ES-I3 (cell line): ENCODE measurements around the gene ATP8B4.

Source experiments
- H3K36me3 ChIP-seq: 2 replicates; pipeline ENCODE4 v1.6.1; 2013; ENCODE audit warnings: mild to moderate bottlenecking, low read length, control low read depth, moderate library complexity; ENCODE audit not compliant: insufficient read depth
- H3K4me1 ChIP-seq: 2 replicates; pipeline ENCODE4 v1.6.1; 2013; ENCODE audit warnings: mild to moderate bottlenecking, control low read depth, low read length; ENCODE audit not compliant: insufficient read depth
- H3K9ac ChIP-seq: 2 replicates; pipeline ENCODE4 v1.6.1; 2013; ENCODE audit warnings: low read depth, mild to moderate bottlenecking, low read length, moderate library complexity
- H3K9me3 ChIP-seq: 2 replicates; pipeline ENCODE4 v1.6.1; 2013; ENCODE audit warnings: mild to moderate bottlenecking, low read length, moderate library complexity; ENCODE audit not compliant: control insufficient read depth, insufficient read depth

Gene ATP8B4

DNA sequence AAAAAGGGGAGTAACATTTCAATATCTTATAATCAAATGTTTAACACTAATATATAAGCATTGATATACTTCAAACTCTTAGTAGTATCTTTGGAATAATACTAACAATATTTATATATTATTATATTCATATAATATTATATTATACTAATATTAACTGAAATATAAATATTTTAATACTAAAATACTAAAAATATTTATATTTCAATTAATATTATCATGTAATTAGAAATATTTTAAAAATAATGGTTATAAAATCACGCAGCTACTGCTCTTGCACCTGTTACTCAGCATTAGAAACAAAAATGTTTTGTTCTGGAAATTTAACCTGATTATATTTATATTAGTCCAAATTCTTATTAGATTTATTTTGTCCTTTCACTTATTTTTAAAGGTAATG lies 12.6 kb upstream of the ATP8B4 start:
- no peaks in the 10 kb centered on the region for H3K36me3 ChIP-seq
- H3K9ac ChIP-seq: no peak overlapping the region
- no peaks in the 10 kb centered on the region for H3K9me3 ChIP-seq
- no peaks in the 10 kb centered on the region for H3K4me1 ChIP-seq

DNA sequence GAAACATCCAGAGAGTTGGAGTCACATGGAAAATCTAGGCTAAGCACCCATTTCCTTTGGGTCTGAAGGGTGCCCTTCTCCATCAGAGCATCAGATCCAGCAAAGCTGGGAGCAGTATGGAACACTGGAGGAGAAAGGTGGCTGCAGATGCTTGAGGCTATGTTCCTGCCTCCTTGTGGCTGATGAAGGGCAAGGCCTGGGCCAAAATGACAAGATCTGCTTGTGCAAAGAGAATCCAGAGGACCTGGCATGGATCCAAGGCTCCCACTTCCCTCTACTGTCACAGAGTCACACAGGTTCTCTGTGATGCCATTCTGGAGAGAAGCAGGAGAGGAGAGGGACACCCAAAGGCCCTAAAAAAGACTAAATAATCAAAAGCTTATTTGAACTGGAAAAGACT lies 9.2 kb upstream of the ATP8B4 start:
- Histone ChIP-seq H3K4me1 (peaks cover 3% of the 10 kb centered on the region; the same call in 1 of the 2 replicates), H3K9me3 (no peaks in the 10 kb centered on the region; the same call in 1 of the 2 replicates), H3K9ac (no peak overlapping the region), H3K36me3 (no peaks in the 10 kb centered on the region)

DNA sequence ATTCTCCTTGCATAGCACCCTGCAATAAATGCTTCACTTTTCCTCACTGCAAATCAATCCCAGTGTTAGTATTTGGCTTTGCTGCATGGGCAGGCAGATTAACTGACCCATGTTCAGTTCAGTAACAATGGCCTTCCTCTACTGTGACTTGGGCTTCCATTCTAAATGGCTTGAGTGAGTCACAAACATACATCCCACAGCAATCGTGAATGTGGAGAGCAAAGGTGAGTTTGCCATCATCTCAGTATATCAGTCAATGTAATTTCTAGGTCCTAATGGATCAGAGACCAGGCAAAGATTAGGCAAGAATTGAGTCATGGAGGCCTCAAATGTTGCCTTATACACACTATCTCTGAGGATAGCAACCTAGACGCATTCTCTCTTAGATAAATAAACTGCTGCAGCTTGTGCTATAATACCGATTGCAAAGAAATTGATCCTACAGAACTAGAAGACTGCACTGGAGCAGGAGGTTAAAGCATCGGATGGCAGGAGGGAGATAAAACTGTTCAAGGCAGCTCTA lies 8.3 kb upstream of the ATP8B4 start:
- Histone ChIP-seq H3K4me1 (peaks cover 3% of the 10 kb centered on the region; the same call in 1 of the 2 replicates), H3K36me3 (no peaks in the 10 kb centered on the region), H3K9me3 (no peaks in the 10 kb centered on the region; the same call in 1 of the 2 replicates), H3K9ac (no peak overlapping the region)

DNA sequence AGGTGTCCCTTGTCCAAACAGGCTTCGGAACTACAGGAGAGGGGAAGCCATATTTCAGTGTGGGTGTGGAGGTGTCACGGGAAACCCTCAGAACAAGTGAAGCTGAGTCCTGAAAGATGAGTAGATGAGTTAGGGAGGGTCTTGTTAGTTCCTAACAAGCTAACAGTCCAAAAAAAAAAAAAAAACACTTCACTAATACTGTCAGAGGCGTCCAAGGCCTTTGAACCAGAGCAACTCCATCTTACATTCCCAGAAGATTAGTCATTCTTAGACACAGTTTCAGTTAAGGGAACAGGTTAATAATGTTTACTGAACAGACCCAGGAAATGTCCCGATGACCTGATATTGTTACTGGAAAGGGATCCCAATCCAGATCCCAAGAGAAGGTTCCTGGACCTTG lies 7.0 kb upstream of the ATP8B4 start:
- Histone ChIP-seq H3K4me1 (peaks cover 3% of the 10 kb centered on the region; the same call in 1 of the 2 replicates), H3K9me3 (no peaks in the 10 kb centered on the region; the same call in 1 of the 2 replicates), H3K9ac (no peak overlapping the region), H3K36me3 (no peaks in the 10 kb centered on the region)

DNA sequence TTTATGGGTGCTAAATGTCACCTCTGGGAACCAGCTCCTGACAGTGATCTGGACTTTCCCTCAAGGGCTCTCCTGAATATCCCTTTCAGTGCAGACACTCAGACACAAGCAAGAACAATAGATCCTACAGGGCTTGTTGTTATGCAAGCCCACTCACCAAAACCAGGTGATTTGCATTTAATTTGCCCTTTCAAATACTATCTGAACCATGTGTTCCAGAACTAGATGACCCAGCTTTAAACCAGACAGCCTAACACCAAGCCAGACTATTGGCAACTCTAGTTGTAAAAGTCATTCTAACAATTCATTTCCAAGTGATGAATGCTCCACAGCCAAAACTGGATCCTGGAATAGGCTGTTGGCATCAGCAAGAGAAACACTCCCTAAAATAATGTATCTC lies 5.6 kb upstream of the ATP8B4 start:
- no peaks in the 10 kb centered on the region for H3K36me3 ChIP-seq
- no peaks in the 10 kb centered on the region; the same call in 1 of the 2 replicates for H3K9me3 ChIP-seq
- no peak overlapping the region; the same call in 1 of the 2 replicates for H3K9ac ChIP-seq
- peaks cover 3% of the 10 kb centered on the region; the same call in 1 of the 2 replicates for H3K4me1 ChIP-seq

DNA sequence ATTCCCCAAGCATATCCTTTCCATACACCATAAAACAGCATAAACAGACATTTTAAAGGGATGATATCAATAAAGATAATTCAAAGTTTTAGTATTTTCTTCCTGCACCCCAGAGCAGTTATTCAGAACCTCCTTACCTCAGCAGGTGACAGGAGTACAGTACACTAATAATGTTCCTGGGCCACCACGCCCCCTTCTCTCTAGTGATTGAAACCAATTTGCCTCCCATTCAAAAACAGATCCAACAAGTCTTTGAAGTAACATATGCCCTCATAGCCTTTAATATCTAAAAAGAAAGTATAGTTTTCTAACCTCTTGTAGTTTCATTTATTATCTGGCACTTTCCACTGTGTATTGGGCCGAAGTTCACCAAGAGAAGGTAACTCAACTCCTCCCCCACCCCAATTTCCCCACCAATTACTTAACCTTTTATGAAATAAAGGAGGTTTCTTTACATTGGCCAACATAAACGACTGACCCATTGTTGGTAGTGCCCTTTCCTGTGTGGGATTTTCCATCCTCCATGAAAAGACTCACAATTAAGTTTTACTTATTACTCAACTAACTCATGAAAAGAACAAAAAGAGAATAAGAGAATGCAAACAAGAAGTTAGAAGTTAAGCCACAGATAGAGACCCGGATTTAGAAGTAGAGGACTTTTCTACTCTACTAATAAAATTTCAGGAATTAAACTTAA lies 5.0 kb upstream of the ATP8B4 start:
- peaks cover 7% of the 10 kb centered on the region; the same call in 1 of the 2 replicates for H3K4me1 ChIP-seq
- H3K9ac ChIP-seq: no peak overlapping the region; the same call in 1 of the 2 replicates
- no peaks in the 10 kb centered on the region; the same call in 1 of the 2 replicates for H3K9me3 ChIP-seq
- H3K36me3 ChIP-seq: no peaks in the 10 kb centered on the region

DNA sequence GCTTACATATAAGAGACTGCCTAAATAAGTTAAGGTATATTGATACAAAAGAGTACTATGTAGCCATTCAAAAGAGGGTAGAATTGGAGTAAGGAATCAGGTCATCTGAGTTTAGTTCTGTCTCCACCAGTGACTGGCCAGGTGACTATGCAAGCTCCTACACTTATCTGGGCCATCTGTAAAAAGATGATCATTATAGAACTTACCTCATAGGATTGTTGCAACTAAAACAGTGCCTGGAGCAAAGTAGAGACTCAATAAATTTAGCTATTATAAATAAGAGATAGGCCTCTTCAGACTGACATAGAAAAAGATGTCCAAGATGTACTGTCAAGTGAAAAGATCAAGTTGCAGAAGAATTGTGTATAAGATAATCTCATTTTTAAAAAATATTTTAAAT lies 1.7 kb upstream of the ATP8B4 start:
- H3K36me3 ChIP-seq: no peaks in the 10 kb centered on the region
- H3K9me3 ChIP-seq: no peaks in the 10 kb centered on the region; the same call in 1 of the 2 replicates

DNA sequence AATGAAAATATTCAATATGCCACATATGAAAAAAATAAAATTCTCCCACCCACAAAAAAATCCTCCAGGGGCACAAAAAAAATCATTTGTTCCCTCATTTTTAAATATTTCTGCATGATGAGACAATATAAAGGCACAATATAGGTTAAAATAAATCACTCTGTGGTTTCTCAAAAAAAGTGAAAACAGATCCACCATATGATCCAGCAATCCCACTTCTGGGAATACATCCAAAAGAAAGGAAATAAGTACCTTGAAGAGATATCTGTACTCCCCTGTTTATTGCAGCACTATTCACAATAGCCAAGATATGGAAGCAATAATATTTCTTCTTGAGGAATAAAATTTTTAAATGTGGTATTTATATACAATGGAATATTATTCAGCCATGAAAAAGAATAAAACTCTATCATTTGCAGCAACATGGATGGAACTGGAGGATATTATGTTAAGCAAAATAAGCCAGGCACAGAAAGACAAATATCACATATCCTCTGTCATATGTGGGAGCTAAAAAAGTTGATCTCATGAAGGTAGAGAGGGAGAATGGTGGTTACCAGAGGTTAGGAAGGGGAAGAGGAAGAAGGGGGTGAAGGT lies 1.5 kb downstream of the ATP8B4 start:
- Histone ChIP-seq H3K36me3 (no peaks in the 10 kb centered on the region), H3K9me3 (no peaks in the 10 kb centered on the region), H3K4me1 (peaks cover 4% of the 10 kb centered on the region; the same call in 1 of the 2 replicates), H3K9ac (no peak overlapping the region)

More for the DNA sequence above, 1.7 kb upstream of the ATP8B4 start:
- Histone ChIP-seq H3K4me1 (peaks cover 7% of the 10 kb centered on the region; the same call in 1 of the 2 replicates), H3K9ac (no peak overlapping the region)

DNA sequence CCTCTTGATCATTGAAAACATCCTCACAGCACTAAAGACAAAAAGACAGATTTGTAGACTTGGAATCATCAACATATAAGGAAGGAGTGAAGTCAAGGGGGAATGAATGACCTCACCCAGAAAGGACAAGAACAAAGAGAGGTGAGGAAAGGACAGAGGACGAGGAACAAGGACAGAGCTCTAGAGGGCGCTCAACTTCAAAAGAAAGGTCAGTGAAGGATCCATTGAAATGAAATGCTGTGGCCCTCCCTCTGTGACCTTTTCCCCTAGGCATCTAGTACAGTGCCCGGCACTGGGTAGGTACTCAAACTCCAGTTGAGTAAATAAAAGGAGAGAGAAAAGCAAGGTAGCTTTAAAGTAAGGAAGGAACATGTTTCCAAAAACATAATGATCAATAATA lies 2.6 kb downstream of the ATP8B4 start:
- Histone ChIP-seq H3K36me3 (no peaks in the 10 kb centered on the region), H3K9me3 (no peaks in the 10 kb centered on the region), H3K9ac (no peak overlapping the region), H3K4me1 (peaks cover 4% of the 10 kb centered on the region; the same call in 1 of the 2 replicates)

DNA sequence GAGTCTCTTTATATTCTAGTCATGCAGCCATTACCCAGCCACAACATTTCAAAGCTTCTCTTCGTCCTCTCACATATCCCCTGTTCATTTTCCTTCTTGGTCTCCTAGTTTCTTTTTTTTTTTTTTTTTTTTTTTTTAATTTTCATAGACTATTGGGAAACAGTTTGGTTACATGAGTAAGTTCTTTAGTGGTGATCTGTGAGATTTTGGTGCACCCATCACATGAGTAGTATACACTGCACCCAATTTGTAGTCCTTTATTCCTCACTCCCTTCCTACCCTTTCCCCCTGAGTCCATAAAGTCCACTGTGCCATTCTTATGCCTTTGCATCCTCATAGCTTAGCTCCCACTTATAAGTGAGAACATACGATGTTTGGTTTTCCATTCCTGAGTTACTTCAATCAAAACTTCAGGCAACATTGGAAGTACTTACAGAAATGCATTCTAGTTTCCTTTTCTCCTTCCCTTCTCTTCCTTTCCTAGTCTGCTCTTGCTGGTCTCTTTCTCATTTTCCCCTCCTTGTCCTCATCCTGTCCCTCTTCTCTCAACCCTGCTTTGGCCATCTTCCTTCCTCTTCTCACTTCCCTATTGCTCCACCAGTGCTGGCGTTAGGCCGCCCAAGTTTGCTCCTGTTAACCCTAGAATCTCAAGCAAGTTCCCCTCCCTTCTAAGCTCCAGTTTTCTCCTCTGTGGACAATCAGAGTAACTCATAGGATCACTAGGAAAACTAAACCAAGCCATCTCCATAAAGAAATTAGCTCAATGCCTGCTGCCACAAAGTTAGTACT lies 4.8 kb downstream of the ATP8B4 start:
- Histone ChIP-seq H3K36me3 (no peaks in the 10 kb centered on the region), H3K4me1 (peaks cover 1% of the 10 kb centered on the region; the same call in 1 of the 2 replicates), H3K9me3 (no peaks in the 10 kb centered on the region), H3K9ac (no peak overlapping the region)

DNA sequence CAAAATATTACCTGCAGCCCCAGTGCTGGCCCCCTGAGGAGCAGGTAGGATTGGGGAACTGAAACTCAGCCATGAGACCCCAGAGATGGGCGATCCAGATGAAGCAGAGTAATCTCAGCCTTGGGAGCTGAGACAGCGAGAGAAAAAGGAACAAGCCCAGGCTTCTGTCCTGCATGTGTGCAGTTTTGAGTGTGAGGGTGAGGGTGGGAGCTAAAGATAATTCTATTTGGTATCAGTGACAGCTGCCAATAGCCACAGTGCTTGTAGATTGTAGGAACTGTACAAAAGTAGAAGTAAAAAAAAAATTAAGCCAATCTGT lies 5.9 kb downstream of the ATP8B4 start:
- Histone ChIP-seq H3K4me1 (no peaks in the 10 kb centered on the region), H3K9me3 (no peaks in the 10 kb centered on the region), H3K36me3 (no peaks in the 10 kb centered on the region)

DNA sequence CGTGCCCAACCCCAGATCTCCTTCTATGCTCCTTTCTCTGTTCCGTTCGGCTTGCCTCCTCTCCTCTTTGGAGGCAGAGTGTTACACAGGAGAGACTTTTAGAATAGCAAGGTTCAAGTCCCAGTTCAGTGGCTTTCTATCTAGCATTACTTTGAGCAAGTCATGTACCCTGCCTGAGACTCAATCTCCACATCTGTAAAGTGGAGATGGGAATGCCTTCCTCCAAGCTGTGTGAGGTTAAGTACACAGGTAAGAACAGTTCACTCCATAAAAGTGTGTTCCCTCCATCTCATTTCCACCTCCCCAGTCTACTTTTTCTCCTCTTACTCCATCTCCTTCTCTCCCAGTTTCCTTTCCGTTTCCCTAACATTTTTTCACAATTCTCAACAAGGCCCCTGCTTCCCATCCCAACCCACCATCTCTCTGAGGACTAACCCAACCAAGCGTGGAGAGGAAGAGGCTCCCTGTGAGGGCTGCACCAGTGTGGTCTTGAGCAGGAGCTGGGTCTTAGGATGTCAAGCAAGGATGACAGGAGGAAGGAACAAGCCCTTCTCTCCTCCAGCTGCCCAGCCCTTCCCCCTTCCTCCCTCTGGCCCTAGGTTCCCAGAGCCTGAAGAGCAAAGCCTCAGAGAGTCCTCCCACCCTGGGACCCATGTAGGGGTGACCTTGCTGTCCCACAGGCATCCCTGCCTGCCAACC lies 6.4 kb downstream of the ATP8B4 start:
- Histone ChIP-seq H3K4me1 (no peaks in the 10 kb centered on the region), H3K36me3 (no peaks in the 10 kb centered on the region), H3K9me3 (no peaks in the 10 kb centered on the region), H3K9ac (no peak overlapping the region)

More for the DNA sequence above, 5.9 kb downstream of the ATP8B4 start:
- H3K9ac ChIP-seq: no peak overlapping the region

DNA sequence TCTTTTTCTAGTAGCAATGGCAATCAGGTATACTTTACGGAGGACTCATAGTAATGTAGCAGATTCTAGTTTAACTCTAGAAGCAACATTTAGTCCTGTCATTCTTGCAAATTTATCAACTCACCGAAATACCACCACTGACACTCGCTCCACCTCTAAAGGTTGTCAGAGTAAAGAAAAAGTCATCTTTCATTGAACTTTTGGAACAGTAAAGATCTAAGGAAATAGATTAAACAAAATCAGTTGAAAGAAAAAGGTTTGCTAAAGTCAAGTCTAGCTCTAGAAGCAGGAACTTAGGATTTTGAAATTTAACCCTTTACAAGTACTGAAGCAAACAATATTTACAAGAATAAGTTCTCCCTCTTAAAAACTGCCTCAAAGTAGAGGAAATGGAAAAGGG lies 8.7 kb downstream of the ATP8B4 start:
- no peaks in the 10 kb centered on the region for H3K36me3 ChIP-seq
- no peaks in the 10 kb centered on the region for H3K4me1 ChIP-seq
- no peaks in the 10 kb centered on the region for H3K9me3 ChIP-seq
- H3K9ac ChIP-seq: no peak overlapping the region
